ENCODE measurements around the gene TDRD10. TPM values are rescaled to one million over a fixed set of nuclear protein-coding genes. Genes with fewer than 3 reads are reported as not detected.
A peak's percentile ranks its signal among the peaks of the same experiment; 100 is the strongest.

The TDRD10 gene
- total and polyA plus RNA-seq, 2 experiments from 2014 or later, result 0.29 TPM; not detected in 1

DNA sequence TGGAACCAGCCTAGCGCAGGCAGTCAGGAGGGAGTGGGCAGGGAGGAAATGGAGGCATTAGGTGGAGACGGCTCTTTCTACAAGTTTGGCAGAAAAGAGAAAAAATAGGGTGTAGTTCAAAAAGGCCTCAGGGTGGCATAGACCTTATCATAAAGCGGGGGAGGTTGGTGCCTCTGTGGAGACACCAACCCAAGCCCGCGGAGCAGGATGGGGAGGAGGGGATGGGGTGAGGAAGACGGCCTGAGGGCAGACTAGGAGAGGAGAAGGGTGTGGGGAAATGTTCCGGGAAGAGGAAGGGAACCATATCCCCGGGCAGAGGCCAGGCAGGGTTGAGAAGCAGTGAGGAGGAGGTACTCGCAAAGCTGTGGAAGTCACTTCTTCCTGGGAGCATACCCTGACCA is 17.6 kb downstream of the TDRD10 start:
- H3K79me2 ChIP-seq (replicated peaks; ENCODE audit: insufficient read depth), result no peaks in the 10 kb centered on the region
- no peak overlapping the region for H3K4me2 ChIP-seq
- no peak; the same call in 2 of the 3 replicates for ATAC-seq
- H3K27me3 ChIP-seq (ENCODE audit: insufficient read depth), result no peaks in the 10 kb centered on the region
- no peaks in the 10 kb centered on the region for H3K4me1 Mint-ChIP-seq
- H4K20me1 ChIP-seq (replicated peaks; ENCODE audit: insufficient read depth), result no peaks in the 10 kb centered on the region
- H3K36me3 ChIP-seq (ENCODE audit: insufficient read depth), result no peaks in the 10 kb centered on the region
- no peak for TF ChIP-seq POLR2AphosphoS5 (IDR thresholded peaks at IDR 0.05; ENCODE audit: low read depth)
- no peak for TF ChIP-seq ETS1 (IDR thresholded peaks at IDR 0.05)
- TF ChIP-seq JUNB (IDR thresholded peaks at IDR 0.05; ENCODE audit: unreplicated experiment), result no peak
- H3K4me3 ChIP-seq, result no peak overlapping the region
- DNase-seq (ENCODE audit: low spot score), result no peak
- H3F3A ChIP-seq (replicated peaks; ENCODE audit: low read depth), result no peaks in the 10 kb centered on the region
- H3K9me3 Mint-ChIP-seq, result no peaks in the 10 kb centered on the region
- no peak overlapping the region for H3K27ac Mint-ChIP-seq
- H3K4me1 ChIP-seq (ENCODE audit: insufficient read depth), result no peaks in the 10 kb centered on the region
- no peak overlapping the region for H3K4me3 Mint-ChIP-seq
- no peak overlapping the region for H3K27ac ChIP-seq (ENCODE audit: low read depth)
- peak overlapping the region; percentile 69; the same call in 1 of the 2 replicates for H2AFZ ChIP-seq
- no peaks in the 10 kb centered on the region for H3K9me2 ChIP-seq (ENCODE audit: insufficient read depth)
- H3K27me3 Mint-ChIP-seq (ENCODE audit: insufficient read depth, low read depth, poor library complexity), result peaks cover 5% of the 10 kb centered on the region
- H3K36me3 Mint-ChIP-seq (ENCODE audit: low read depth), result no peaks in the 10 kb centered on the region

GRCh38 chr1:154520333-154520732 is 18.3 kb downstream of the TDRD10 start:
- H4K20me1 ChIP-seq (replicated peaks; ENCODE audit: insufficient read depth), result no peaks in the 10 kb centered on the region
- H3K9me3 Mint-ChIP-seq, result no peaks in the 10 kb centered on the region

More at GRCh38 chr1:154520333-154520732, 18.3 kb downstream of the TDRD10 start:
- Histone ChIP-seq H3K9me2 (ENCODE audit: insufficient read depth) (no peaks in the 10 kb centered on the region), H3K27ac (ENCODE audit: low read depth) (no peak overlapping the region), H3K79me2 (replicated peaks; ENCODE audit: insufficient read depth) (no peaks in the 10 kb centered on the region), H3K4me3 (no peak overlapping the region), H3K36me3 (ENCODE audit: insufficient read depth) (no peaks in the 10 kb centered on the region), H3K27me3 (ENCODE audit: insufficient read depth) (no peaks in the 10 kb centered on the region), H3F3A (replicated peaks; ENCODE audit: low read depth) (no peaks in the 10 kb centered on the region), H2AFZ (no peak overlapping the region; the same call in 1 of the 2 replicates), H3K4me2 (no peak overlapping the region), H3K4me1 (ENCODE audit: insufficient read depth) (no peaks in the 10 kb centered on the region)
- H3K36me3 Mint-ChIP-seq (ENCODE audit: low read depth), result no peaks in the 10 kb centered on the region
- H3K4me1 Mint-ChIP-seq, result no peaks in the 10 kb centered on the region
- H3K27me3 Mint-ChIP-seq (ENCODE audit: insufficient read depth, low read depth, poor library complexity), result peaks cover 5% of the 10 kb centered on the region
- no peak overlapping the region for H3K4me3 Mint-ChIP-seq
- H3K27ac Mint-ChIP-seq, result no peak overlapping the region
- ATAC-seq (no peak), DNase-seq (ENCODE audit: low spot score) (no peak)
- TF ChIP-seq EZH2 (IDR thresholded peaks at IDR 0.05; ENCODE audit: low read depth, unreplicated experiment) (no peak), POLR2AphosphoS5 (IDR thresholded peaks at IDR 0.05; ENCODE audit: low read depth) (no peak), ZNF331 (CRISPR knock-in tag; IDR thresholded peaks at IDR 0.05; ENCODE audit: low read depth) (no peak), ZNF114 (CRISPR knock-in tag; IDR thresholded peaks at IDR 0.05) (no peak), NANOG (IDR thresholded peaks at IDR 0.05; ENCODE audit: borderline replicate concordance) (no peak), JUNB (IDR thresholded peaks at IDR 0.05; ENCODE audit: unreplicated experiment) (no peak), STAT1 (IDR thresholded peaks at IDR 0.05; ENCODE audit: unreplicated experiment) (no peak), ZNF462 (CRISPR knock-in tag; IDR thresholded peaks at IDR 0.05) (no peak), EZH2phosphoT487 (IDR thresholded peaks at IDR 0.05; ENCODE audit: unreplicated experiment) (no peak)

Data from GM23338 (cell line).